ENCODE data around the gene KCNK5.

Gene KCNK5

DNA sequence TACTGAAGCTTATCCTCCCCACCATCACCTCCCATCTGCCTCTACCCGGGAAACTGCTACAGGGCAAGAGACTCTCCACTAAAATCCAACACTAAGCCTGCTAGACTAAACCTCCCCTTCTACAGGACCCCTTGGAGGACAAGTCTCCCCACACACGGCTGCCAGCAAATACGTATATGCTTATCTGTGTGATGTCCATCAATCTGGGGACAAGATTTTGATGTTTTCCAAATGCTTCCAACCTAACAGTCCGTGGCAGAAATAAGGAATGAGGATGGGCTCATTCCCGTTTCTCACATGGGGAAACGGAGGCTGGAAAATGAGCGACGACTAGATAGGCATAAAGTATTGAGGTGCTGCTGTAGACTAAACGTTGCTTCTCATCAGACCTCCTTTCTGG lies 1.8 kb downstream of the KCNK5 start:
- DNase-seq (ENCODE audit: low spot score) = no peak
- Histone ChIP-seq H3K36me3 (ENCODE audit: low read depth) (no peaks in the 10 kb centered on the region), H3K27ac (ENCODE audit: poor library complexity, severe bottlenecking) (no peak overlapping the region), H3K9me3 (ENCODE audit: severe bottlenecking) (no peaks in the 10 kb centered on the region), H3K4me3 (ENCODE audit: severe bottlenecking) (no peak overlapping the region), H3K27me3 (ENCODE audit: insufficient read depth, poor library complexity, severe bottlenecking) (no peaks in the 10 kb centered on the region), H3K4me1 (ENCODE audit: insufficient read depth, poor library complexity, severe bottlenecking) (peaks cover 3% of the 10 kb centered on the region)
- no peak for ATAC-seq (ENCODE audit: low read depth)
- TF ChIP-seq CTCF (IDR thresholded peaks at IDR 0.05; ENCODE audit: poor library complexity, severe bottlenecking) = no peak

DNA sequence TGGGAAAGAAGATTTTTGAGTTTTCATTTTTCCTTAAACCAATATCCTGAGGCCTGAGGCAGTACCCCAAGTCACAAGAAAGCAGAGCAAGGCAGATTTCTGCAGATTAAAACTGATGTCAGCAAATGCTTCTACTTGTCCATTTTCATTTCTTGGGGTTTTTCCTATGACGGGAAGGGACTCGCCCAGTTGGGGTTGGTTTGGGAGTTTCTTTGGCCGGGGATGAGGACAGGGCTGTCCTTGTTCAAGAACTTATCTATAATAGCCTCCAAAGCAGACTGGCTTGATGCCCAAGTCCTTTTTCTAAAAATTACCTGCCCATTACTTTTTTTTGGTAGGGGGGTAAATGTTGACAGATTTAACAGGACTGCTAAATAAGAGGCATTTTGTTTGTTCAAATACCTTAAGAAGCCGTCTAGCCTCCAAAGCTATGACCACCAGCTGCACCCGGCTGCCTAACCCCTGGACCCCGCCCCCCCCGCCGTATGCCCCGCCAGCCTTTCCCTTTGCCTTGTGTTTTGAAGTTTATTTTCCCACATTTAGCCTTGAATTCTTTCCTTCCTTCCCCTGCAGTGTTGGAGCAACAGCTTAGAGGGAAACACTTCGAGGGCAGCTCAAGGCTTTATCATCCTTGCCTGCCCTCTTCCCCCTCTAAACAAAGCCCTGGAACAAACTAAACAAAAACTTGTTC lies 2.5 kb downstream of the KCNK5 start:
- Histone ChIP-seq H3K36me3 (ENCODE audit: low read depth) (no peaks in the 10 kb centered on the region), H3K4me3 (ENCODE audit: severe bottlenecking) (no peak overlapping the region), H3K4me1 (ENCODE audit: insufficient read depth, poor library complexity, severe bottlenecking) (peaks cover 3% of the 10 kb centered on the region), H3K9me3 (ENCODE audit: severe bottlenecking) (no peaks in the 10 kb centered on the region), H3K27ac (ENCODE audit: poor library complexity, severe bottlenecking) (no peak overlapping the region), H3K27me3 (ENCODE audit: insufficient read depth, poor library complexity, severe bottlenecking) (no peaks in the 10 kb centered on the region)
- ATAC-seq (ENCODE audit: low read depth) (no peak), DNase-seq (ENCODE audit: low spot score) (no peak)
- TF ChIP-seq CTCF (IDR thresholded peaks at IDR 0.05; ENCODE audit: poor library complexity, severe bottlenecking) = no peak

- Histone ChIP-seq H3K4me3 (ENCODE audit: severe bottlenecking) (no peak overlapping the region), H3K27ac (ENCODE audit: poor library complexity, severe bottlenecking) (no peak overlapping the region), H3K36me3 (ENCODE audit: low read depth) (no peaks in the 10 kb centered on the region), H3K4me1 (ENCODE audit: insufficient read depth, poor library complexity, severe bottlenecking) (peaks cover 3% of the 10 kb centered on the region), H3K27me3 (ENCODE audit: insufficient read depth, poor library complexity, severe bottlenecking) (no peaks in the 10 kb centered on the region), H3K9me3 (ENCODE audit: severe bottlenecking) (no peaks in the 10 kb centered on the region)
- ATAC-seq (ENCODE audit: low read depth) (no peak), DNase-seq (ENCODE audit: low spot score) (no peak)
- TF ChIP-seq CTCF (IDR thresholded peaks at IDR 0.05; ENCODE audit: poor library complexity, severe bottlenecking) = no peak
Observed at GRCh38 chr6:39225946-39226437, 3.3 kb downstream of the KCNK5 start.

DNA sequence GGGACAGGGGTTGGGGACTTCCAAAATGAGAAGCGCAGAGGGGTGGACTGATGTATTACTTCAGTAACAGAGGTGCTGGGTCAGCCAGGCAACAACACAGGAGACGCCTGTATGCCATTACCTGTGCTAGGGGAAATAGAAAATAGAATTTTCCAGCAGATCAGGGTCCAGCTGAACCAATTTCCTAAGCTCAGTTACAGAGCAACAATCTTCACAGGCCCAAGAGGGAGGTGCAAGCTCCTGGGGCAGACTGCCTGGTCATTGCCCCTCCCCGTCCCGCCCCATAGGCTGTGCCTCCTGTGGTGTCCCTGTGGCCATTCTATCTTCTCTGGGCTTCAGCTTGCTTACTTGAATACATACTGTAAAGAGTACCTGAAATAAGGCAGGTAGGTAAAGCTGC lies 3.7 kb downstream of the KCNK5 start:
- Histone ChIP-seq H3K9me3 (ENCODE audit: severe bottlenecking) (no peaks in the 10 kb centered on the region), H3K4me1 (ENCODE audit: insufficient read depth, poor library complexity, severe bottlenecking) (peaks cover 3% of the 10 kb centered on the region), H3K27ac (ENCODE audit: poor library complexity, severe bottlenecking) (no peak overlapping the region), H3K4me3 (ENCODE audit: severe bottlenecking) (no peak overlapping the region), H3K36me3 (ENCODE audit: low read depth) (no peaks in the 10 kb centered on the region), H3K27me3 (ENCODE audit: insufficient read depth, poor library complexity, severe bottlenecking) (no peaks in the 10 kb centered on the region)
- DNase-seq (ENCODE audit: low spot score) = no peak
- TF ChIP-seq CTCF (IDR thresholded peaks at IDR 0.05; ENCODE audit: poor library complexity, severe bottlenecking) = no peak
- no peak for ATAC-seq (ENCODE audit: low read depth)

DNA sequence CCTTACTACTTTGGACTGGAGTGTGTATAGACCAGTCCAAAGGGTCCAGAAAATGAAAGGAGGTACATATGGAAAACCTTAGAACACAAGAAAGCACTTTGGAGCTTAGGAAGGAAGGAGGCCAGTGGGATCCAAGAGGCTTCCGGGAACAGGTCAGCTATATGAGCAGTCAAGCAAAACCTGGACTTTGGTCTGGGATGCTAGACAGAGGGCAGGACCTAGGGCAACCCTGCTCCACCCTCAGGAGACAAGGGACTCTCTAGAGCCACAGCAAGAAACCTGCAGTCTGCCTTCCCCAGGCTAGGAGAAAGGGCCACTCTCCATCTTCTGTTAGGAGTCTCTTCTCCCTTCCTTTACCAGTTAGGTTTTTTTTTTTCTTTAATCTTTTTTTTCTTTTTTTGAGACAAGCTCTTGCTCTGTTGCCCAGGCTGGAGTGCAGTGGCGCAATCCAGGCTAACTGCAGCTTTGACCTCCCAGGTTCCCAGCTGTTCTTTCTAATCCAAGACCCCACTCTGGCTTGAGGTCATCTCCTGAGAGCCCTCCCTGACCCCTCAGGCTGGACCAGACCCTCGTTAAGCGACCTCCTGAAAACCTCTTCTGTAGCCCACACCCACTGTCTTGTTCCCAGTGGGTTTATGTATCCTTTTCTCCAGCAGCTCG lies 4.6 kb downstream of the KCNK5 start:
- ATAC-seq (ENCODE audit: low read depth) (no peak), DNase-seq (ENCODE audit: low spot score) (no peak)
- Histone ChIP-seq H3K4me1 (ENCODE audit: insufficient read depth, poor library complexity, severe bottlenecking) (peaks cover 3% of the 10 kb centered on the region), H3K9me3 (ENCODE audit: severe bottlenecking) (no peaks in the 10 kb centered on the region), H3K4me3 (ENCODE audit: severe bottlenecking) (no peak overlapping the region), H3K27ac (ENCODE audit: poor library complexity, severe bottlenecking) (no peak overlapping the region), H3K27me3 (ENCODE audit: insufficient read depth, poor library complexity, severe bottlenecking) (no peaks in the 10 kb centered on the region), H3K36me3 (ENCODE audit: low read depth) (no peaks in the 10 kb centered on the region)
- TF ChIP-seq CTCF (IDR thresholded peaks at IDR 0.05; ENCODE audit: poor library complexity, severe bottlenecking) = no peak

Measured in RWPE2 (cell line).